GM13976 (cell line): ENCODE data around the gene PRDX1.

Experiments
- DNase-seq: peaks from one replicate; pipeline ENCODE4 v3.0.0; 2012; ENCODE audit warnings: low spot score
- in situ Hi-C: fragments of 300-500 bp; cut with MboI; formaldehyde crosslinking; loops from one replicate; pipeline ENCODE4 v1.12.0; 2022; ENCODE audit warnings: low sequenced_read_pairs, mixed read lengths, inconsistent platforms; ENCODE audit not compliant: unreplicated experiment
- TF ChIP-seq, protein P1 (sequence below): IDR thresholded peaks from 2 replicates; pipeline ENCODE4 v1.5.1; 2012; ENCODE audit warnings: borderline replicate concordance, mild to moderate bottlenecking; ENCODE audit not compliant: insufficient read depth; ENCODE audit errors: extremely low read depth, missing control alignments, control extremely low read depth

Gene PRDX1

DNA sequence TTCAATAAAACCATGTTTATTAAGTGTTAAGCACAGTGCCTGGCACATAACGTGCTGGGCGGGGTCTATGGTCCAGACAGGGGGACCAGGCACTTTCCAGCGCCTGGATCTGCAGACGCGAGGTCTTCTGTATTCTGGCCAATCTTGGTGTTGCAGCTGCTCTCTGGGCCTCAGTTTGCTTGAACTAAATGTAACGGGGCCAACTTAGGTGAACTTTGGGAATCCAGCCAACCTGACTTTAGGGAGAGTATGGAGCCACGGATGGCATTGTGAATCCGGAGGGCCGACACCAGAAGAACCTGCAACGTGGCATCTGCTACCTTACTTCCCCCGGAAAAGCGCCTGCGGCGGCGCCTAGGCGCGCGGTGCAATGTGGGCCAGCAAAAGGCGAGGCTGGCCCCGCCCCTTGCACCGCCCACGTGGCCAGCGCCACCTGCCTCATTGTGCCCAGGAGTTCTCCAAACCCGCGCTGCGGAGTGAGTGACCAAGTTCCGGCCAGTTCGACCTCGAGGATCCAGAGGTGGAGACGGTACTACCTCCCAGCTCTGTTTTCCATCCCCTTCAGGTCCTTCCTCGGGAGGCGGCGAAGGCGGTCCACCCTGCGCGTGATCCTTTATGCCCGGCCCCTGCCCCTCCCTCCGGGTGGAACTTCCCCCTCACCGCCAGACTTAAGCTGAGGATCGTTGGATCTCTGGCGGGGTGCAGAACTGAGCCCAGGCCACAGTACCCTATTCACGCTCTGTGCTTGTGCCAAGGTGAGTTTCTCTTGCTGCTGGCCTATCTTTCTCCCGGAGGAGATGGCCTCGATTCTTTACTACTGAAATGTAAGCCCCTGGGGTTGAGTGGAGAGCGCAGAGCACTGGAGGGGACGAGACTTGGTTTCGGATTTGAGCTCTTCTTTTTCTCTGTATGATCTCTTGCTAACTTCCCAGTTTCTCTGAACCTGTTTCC, 29.0 kb upstream of the PRDX1 start, which contains the start of gene AKR1A1:
AKR1A1 (plus strand) TSS at position 426 of the 951 bp plus-strand sequence. CDS start 10,969 bp downstream, outside the sequence.
- TF ChIP-seq, protein P1, sequence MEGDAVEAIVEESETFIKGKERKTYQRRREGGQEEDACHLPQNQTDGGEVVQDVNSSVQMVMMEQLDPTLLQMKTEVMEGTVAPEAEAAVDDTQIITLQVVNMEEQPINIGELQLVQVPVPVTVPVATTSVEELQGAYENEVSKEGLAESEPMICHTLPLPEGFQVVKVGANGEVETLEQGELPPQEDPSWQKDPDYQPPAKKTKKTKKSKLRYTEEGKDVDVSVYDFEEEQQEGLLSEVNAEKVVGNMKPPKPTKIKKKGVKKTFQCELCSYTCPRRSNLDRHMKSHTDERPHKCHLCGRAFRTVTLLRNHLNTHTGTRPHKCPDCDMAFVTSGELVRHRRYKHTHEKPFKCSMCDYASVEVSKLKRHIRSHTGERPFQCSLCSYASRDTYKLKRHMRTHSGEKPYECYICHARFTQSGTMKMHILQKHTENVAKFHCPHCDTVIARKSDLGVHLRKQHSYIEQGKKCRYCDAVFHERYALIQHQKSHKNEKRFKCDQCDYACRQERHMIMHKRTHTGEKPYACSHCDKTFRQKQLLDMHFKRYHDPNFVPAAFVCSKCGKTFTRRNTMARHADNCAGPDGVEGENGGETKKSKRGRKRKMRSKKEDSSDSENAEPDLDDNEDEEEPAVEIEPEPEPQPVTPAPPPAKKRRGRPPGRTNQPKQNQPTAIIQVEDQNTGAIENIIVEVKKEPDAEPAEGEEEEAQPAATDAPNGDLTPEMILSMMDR, result no peak
- in situ Hi-C loops, result no loop called here
- DNase-seq, result peak; percentile 92

DNA sequence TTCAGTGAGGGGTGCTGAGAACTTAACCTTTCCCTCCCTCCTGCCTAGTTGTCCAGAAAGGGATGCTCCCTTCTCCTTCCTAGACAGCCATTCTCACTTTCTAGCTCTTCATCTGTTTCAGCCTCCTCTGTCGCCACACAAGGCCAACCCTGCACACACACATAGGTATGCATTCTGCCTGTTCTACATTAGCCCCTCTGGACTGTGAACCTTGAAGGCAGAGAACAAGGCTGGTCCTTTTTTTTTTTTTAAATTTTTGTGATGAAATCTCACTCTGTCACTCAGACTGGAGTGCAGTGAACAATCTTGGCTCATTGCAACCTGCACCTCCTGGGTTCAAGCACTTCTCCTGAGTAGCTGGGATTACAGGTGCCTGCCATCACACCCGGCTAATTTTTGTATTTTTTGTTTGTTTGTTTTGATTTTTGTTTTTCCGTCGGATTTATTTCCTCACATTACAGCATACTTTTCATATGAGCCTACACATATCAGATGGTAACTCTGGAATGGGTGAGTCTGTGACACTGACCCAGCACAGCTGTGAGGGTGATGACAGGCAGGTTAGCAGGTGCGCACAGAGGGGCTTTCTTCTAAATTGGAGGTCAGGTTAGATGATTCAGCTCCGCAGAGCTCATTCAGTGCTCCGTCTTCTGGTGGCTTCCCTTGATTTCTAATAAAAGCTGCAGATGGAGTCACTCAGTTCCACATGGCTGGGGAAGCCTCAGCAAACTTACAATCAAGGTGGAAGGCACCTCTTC, 24.0 kb upstream of the PRDX1 start:
- in situ Hi-C loops, result no loop called here
- TF ChIP-seq, protein P1, result no peak
- no peak for DNase-seq

DNA sequence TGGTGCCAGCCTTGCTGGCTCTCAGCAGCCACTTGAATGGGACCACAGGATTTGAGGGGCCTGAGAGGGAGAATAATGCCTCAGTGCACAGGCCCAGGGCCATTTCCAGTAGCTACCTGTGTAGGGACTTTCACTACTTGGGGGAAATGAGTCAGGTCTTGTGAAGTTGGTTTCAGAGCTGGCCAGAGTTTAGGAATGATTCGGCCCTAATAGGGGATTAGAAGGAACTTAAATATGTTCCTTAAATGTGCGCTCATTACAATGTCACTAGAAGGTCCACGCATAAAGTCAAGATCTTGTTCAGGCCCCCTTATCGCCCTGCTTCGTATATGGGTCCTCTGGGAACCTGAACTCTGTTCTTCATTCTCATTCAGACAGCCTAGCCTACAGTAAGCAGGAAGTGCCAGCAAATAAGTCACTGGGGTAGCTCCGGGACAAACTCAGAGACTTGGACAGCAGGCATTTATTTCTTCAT, 23.4 kb upstream of the PRDX1 start:
- in situ Hi-C loops, result no loop called here
- TF ChIP-seq, protein P1, result no peak
- no peak for DNase-seq

DNA sequence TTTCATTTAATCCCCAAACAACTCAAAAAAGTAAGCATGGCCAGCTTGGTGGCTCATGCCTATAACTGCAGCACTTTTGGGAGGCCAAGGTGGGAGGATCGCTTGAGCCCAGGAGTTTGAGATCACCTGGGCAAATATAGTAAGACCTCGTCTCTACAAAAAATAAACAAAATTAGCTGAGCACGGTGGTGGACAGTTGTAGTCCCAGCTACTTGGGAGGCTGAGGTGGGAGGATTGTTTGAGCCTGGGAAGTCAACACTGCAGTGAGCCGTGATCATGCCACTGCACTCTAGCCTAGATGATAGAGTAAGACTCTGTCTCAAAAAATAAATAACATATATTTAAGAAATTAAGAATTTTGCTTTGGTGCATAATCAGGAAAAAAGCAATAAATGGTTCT, 22.8 kb upstream of the PRDX1 start:
- DNase-seq, result no peak
- in situ Hi-C loops, result no loop called here
- TF ChIP-seq, protein P1, result no peak

DNA sequence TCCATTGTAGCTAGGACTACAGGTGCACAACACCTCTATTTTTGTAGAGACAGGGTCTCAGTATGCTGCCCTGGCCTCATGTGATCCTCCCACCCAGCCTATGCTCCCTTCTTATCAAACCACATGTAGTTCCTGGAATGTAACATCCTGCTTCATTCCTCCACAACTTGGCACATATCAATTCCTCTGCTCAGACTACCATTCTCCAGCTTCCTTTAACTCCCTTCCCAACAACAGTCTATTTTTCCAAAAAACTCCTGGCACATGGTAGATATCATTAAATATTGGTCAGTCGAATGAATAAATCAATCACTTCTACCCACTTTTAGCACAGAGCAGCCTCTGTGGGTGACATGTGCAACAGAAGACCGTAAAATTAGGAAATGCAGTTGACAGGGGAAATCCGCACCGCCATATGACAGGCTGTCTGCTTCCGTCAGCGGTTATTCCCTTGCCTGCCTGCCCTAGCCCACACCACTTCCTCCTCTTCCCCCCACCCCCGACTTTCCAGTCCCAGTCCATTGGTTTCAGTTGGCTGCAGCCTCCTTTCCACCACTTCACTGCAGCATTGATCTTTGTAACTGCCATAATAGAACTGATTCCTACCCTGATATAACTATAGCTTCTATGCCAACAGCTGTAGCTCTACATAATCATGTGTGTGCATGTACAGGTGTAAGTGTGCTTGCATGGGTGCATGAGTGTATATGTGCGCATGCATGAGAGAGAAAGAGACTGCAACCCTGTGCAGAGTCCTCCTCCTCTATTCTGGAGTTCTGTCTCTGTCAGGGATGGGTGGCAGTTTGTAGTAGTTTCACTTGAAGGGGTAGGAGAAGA, 22.1 kb upstream of the PRDX1 start:
- TF ChIP-seq, protein P1, result no peak
- in situ Hi-C loops, result no loop called here
- no peak for DNase-seq

DNA sequence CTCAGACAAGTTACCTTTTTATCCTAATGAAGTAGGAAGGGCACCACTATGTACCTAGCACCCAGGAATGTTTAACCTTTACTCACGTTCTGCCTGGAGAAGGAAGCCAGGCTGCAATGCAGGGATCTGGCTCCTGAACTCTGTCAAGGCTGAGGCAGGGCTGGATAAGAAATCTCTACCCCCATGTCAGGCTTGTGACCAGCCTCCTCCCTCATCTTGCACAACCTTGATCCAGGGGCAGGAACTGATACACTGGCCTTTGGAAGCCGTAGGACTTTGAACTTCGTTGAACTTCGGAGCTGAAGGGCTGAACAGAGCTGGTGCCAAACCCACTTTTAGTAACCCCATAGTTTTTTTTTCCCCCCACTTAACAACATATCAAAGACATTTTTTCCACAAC, 20.9 kb upstream of the PRDX1 start:
- DNase-seq, result no peak
- TF ChIP-seq, protein P1, result no peak
- in situ Hi-C loops, result no loop called here
